GM12873 (cell line): ENCODE results near the gene DDX31.

Experiments
- CTCF ChIP-seq: IDR thresholded peaks from 2 replicates; pipeline ENCODE4 v1.5.1; 2012; ENCODE audit warnings: low read depth, mild to moderate bottlenecking, moderate library complexity, low read length, control low read depth; ENCODE audit not compliant: insufficient read depth; ENCODE audit errors: missing control alignments

DDX31 gene

GRCh38 chr9:132669698-132670456, at the start of gene DDX31:
Gene DDX31 (minus strand): TSS chr9:132669983. CDS start chr9:132669934, 49 bp downstream.
- TF ChIP-seq CTCF: no peak

GRCh38 chr9:132717326-132717945, 47.7 kb upstream of the DDX31 start:
- TF ChIP-seq CTCF: no peak

GRCh38 chr9:132716007-132716406, 46.2 kb upstream of the DDX31 start:
- TF ChIP-seq CTCF: no peak

GRCh38 chr9:132712753-132713152, 43.0 kb upstream of the DDX31 start:
- TF ChIP-seq CTCF: no peak

- no peak for TF ChIP-seq CTCF
Measured at GRCh38 chr9:132711846-132712245, 42.1 kb upstream of the DDX31 start.

GRCh38 chr9:132710333-132710732, 40.5 kb upstream of the DDX31 start:
- no peak for TF ChIP-seq CTCF

GRCh38 chr9:132708769-132709430, 39.1 kb upstream of the DDX31 start:
- TF ChIP-seq CTCF: no peak
